ENCODE measurements around the gene RARB. TPM values are rescaled to one million over a fixed set of nuclear protein-coding genes. Genes with fewer than 3 reads are reported as not detected.

The RARB gene
- total and polyA plus RNA-seq, 2 of the 13 experiments (the other 11 are each of a cell fraction or from before 2014, with no cell fraction given) = 0.16 TPM; not detected in 1

- Histone ChIP-seq H3K4me1 (ENCODE audit: insufficient read depth, low read length) (no peaks in the 10 kb centered on the region), H3K36me3 (replicated peaks in 1 of 2; ENCODE audit: control insufficient read depth in 1 of 2, insufficient read depth in 2 of 2, low read length in 2 of 2) (no peaks in the 10 kb centered on the region), H3K79me2 (ENCODE audit: insufficient read depth, low read length) (no peaks in the 10 kb centered on the region), H4K20me1 (ENCODE audit: insufficient read depth, low read length) (no peaks in the 10 kb centered on the region), H3K27ac (ENCODE audit: extremely low read length, insufficient read depth, low read length) (no peak overlapping the region), H3K4me2 (ENCODE audit: low read depth, low read length) (no peak overlapping the region), H3K9ac (ENCODE audit: insufficient read depth, low read depth, low read length) (no peak overlapping the region), H2AFZ (ENCODE audit: low read length) (no peak overlapping the region), H3K27me3 (ENCODE audit: control insufficient read depth in 1 of 2, insufficient read depth in 2 of 2, low read length in 2 of 2) (no peaks in the 10 kb centered on the region; a peak in 1 of 5 replicates), H3K4me3 (replicated peaks in 1 of 3; ENCODE audit: insufficient read depth in 1 of 3, low read depth in 2 of 3, low read length in 3 of 3) (no peak overlapping the region), H3K9me3 (ENCODE audit: low read length) (no peaks in the 10 kb centered on the region)
- DNase-seq (ENCODE audit: low spot score) (peak; percentile 20), FAIRE-seq (no peak), ATAC-seq (peak; percentile 94)
- ChIA-PET POLR2A (no interaction called here), CTCF (ENCODE audit: low intra/inter-chr PET ratio, low total read pairs) (no interaction called here)
- no TSS peak for BruUV-seq (replicated peaks)
- TF ChIP-seq CEBPB (IDR thresholded peaks at IDR 0.05; ENCODE audit: borderline replicate concordance, low read depth, low read length) = peak; percentile 60
- no peak for TF ChIP-seq HNRNPLL (IDR thresholded peaks at IDR 0.05; ENCODE audit: low read depth, low read length, poor library complexity, severe bottlenecking)
- TF ChIP-seq SOX6 (IDR thresholded peaks at IDR 0.05) = no peak
- no peak for TF ChIP-seq SOX6 (CRISPR knock-in tag; IDR thresholded peaks at IDR 0.05)
- in situ Hi-C loops (cut with HindIII; ENCODE audit: extremely low pct_ligation_motif_present, low pct_unique_long_range_greater_than_20kb) = no loop called here
- intact Hi-C loops (cut with micrococcal nuclease; ENCODE audit: unreplicated experiment) = no loop called here
- WGBS (ENCODE audit: low lambda C conversion rate) = 40% methylated on average over 8 of the region's 11 CpGs
Measured at GRCh38 chr3:25448750-25449692, 21.0 kb downstream of the RARB start.

- no peaks in the 10 kb centered on the region for H3K79me2 ChIP-seq (ENCODE audit: insufficient read depth, low read length)
- POLR2A ChIA-PET = no interaction called here
- H3K4me2 ChIP-seq (ENCODE audit: low read depth, low read length) = no peak overlapping the region
- no peaks in the 10 kb centered on the region for H4K20me1 ChIP-seq (ENCODE audit: insufficient read depth, low read length)
- CTCF ChIA-PET (ENCODE audit: low intra/inter-chr PET ratio, low total read pairs) = no interaction called here
- no peak for FAIRE-seq
- no peak overlapping the region for H2AFZ ChIP-seq (ENCODE audit: low read length)
- no peaks in the 10 kb centered on the region for H3K27me3 ChIP-seq (ENCODE audit: control insufficient read depth in 1 of 2, insufficient read depth in 2 of 2, low read length in 2 of 2)
- intact Hi-C loops (cut with micrococcal nuclease; ENCODE audit: unreplicated experiment) (no loop called here), in situ Hi-C loops (cut with HindIII; ENCODE audit: extremely low pct_ligation_motif_present, low pct_unique_long_range_greater_than_20kb) (no loop called here)
- H3K9ac ChIP-seq (ENCODE audit: insufficient read depth, low read depth, low read length) = no peak overlapping the region
- no peak for DNase-seq (ENCODE audit: low spot score)
- WGBS (ENCODE audit: low lambda C conversion rate) = 87% methylated on average over 8 of the region's 8 CpGs
- no peak overlapping the region for H3K4me3 ChIP-seq (replicated peaks in 1 of 3; ENCODE audit: insufficient read depth in 1 of 3, low read depth in 2 of 3, low read length in 3 of 3)
- H3K36me3 ChIP-seq (replicated peaks in 1 of 2; ENCODE audit: control insufficient read depth in 1 of 2, insufficient read depth in 2 of 2, low read length in 2 of 2) = no peaks in the 10 kb centered on the region
- no peak overlapping the region for H3K27ac ChIP-seq (ENCODE audit: extremely low read length, insufficient read depth, low read length)
- no TSS peak for BruUV-seq (replicated peaks)
- H3K4me1 ChIP-seq (ENCODE audit: insufficient read depth, low read length) = no peaks in the 10 kb centered on the region
- no peaks in the 10 kb centered on the region for H3K9me3 ChIP-seq (ENCODE audit: low read length)
- ATAC-seq = no peak
- no peak for TF ChIP-seq STAG1 (CRISPR knock-in tag; IDR thresholded peaks at IDR 0.05)
- TF ChIP-seq ZNF557 (CRISPR knock-in tag; IDR thresholded peaks at IDR 0.05) = no peak
- TF ChIP-seq CC2D1A (CRISPR knock-in tag; IDR thresholded peaks at IDR 0.05) = no peak
- TF ChIP-seq SAFB2 (CRISPR knock-in tag; IDR thresholded peaks at IDR 0.05; ENCODE audit: borderline replicate concordance, low read depth) = no peak
- no peak for TF ChIP-seq ZNF333 (CRISPR knock-in tag; IDR thresholded peaks at IDR 0.05; ENCODE audit: borderline replicate concordance)
- TF ChIP-seq CHD2 (IDR thresholded peaks at IDR 0.05; ENCODE audit: low read depth, low read length) = no peak
- no peak for TF ChIP-seq CENPT (CRISPR knock-in tag; IDR thresholded peaks at IDR 0.05; ENCODE audit: low read depth)
- TF ChIP-seq ZNF589 (CRISPR knock-in tag; conservative IDR thresholded peaks at IDR 0.05) = no peak
- no peak for TF ChIP-seq ZNF432 (CRISPR knock-in tag; IDR thresholded peaks at IDR 0.05; ENCODE audit: borderline replicate concordance)
- no peak for TF ChIP-seq ZNF20 (CRISPR knock-in tag; IDR thresholded peaks at IDR 0.05)
- no peak for TF ChIP-seq GATA4 (IDR thresholded peaks at IDR 0.05; ENCODE audit: borderline replicate concordance, low read depth)
- no peak for TF ChIP-seq MAFF (IDR thresholded peaks at IDR 0.05; ENCODE audit: low read depth, low read length)
- no peak for TF ChIP-seq ZBTB8A (CRISPR knock-in tag; IDR thresholded peaks at IDR 0.05; ENCODE audit: borderline replicate concordance, low read depth)
- TF ChIP-seq ZNF724P (CRISPR knock-in tag; IDR thresholded peaks at IDR 0.05; ENCODE audit: borderline replicate concordance) = no peak
- TF ChIP-seq ASH2L (IDR thresholded peaks at IDR 0.05; ENCODE audit: insufficient read length, low read depth, low read length) = no peak
Measured at GRCh38 chr3:25449857-25450256, 21.8 kb downstream of the RARB start.

Data from HepG2 (cell line).